SK-N-MC (cell line): ENCODE data around the gene BMP8A.

ENCODE experiments used
- EZH2 ChIP-seq: fragments of 200-600 bp; sonication (generic); IDR thresholded peaks from one replicate; pipeline ENCODE4 v1.6.1; 2017; ENCODE audit warnings: antibody characterized with exemption
- POLR2AphosphoS5 ChIP-seq: IDR thresholded peaks from 2 replicates; pipeline ENCODE4 v1.6.1; 2012; ENCODE audit warnings: mild to moderate bottlenecking, low read depth, low read length, borderline replicate concordance

DNA sequence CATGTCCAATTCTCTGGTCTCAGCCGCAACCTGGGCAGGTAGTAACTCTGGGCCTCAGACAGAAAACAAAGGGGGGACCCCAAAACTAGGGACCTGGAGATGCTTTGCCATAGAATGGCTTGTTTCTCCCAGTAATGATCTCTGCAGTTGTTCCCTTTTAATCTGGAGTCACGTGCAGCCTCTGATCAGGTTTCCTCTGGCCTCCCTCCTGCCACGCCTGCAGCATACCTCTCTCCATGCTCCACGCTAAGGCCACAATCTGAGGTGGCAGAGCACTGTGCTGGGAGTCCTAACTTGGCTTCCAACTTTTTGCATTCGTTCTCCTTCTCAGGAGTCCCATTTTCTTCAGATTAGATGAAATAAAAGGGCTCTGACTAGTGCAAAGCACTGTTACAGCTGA is 83.2 kb downstream of the BMP8A start:
- TF ChIP-seq POLR2AphosphoS5 (no peak), EZH2 (no peak)
